GM19239 (cell line): ENCODE measurements around the gene NGB.

Experiments used
- DNase-seq: peaks from one replicate; pipeline ENCODE4 v3.0.0; 2011; ENCODE audit warnings: low spot score; ENCODE audit not compliant: insufficient read length
- FAIRE-seq: peaks from 2 replicates; lab custom pipeline; 2011; peaks lifted over from hg19 to GRCh38; lab: Jason Lieb, UNC

The NGB gene

GRCh38 chr14:77267937-77268699 is 2.9 kb downstream of the NGB start:
- FAIRE-seq = no peak
- DNase-seq = no peak

- FAIRE-seq = no peak
These were observed 4.7 kb downstream of the NGB start for GRCh38 chr14:77266336-77266735.

GRCh38 chr14:77265561-77266335 is 5.3 kb downstream of the NGB start:
- FAIRE-seq (no peak), DNase-seq (no peak)

More at GRCh38 chr14:77266336-77266735, 4.7 kb downstream of the NGB start:
- no peak for DNase-seq

GRCh38 chr14:77265187-77265515 is 5.9 kb downstream of the NGB start:
- DNase-seq = no peak
- no peak for FAIRE-seq

- FAIRE-seq (no peak), DNase-seq (no peak)
These were observed 6.4 kb downstream of the NGB start for GRCh38 chr14:77264466-77265186.

GRCh38 chr14:77260631-77261030 is 10.4 kb downstream of the NGB start:
- no peak for FAIRE-seq
- DNase-seq = no peak

GRCh38 chr14:77260199-77260598 is 10.8 kb downstream of the NGB start:
- DNase-seq = no peak
- no peak for FAIRE-seq

- FAIRE-seq = no peak
- no peak for DNase-seq
These were observed 11.8 kb downstream of the NGB start for GRCh38 chr14:77259025-77259715.

- DNase-seq = no peak
- FAIRE-seq = no peak
These were observed 12.4 kb downstream of the NGB start for GRCh38 chr14:77258566-77258965.

- DNase-seq (no peak), FAIRE-seq (no peak)
These were observed 13.3 kb downstream of the NGB start for GRCh38 chr14:77257700-77258099.

GRCh38 chr14:77256694-77257093 is 14.3 kb downstream of the NGB start:
- FAIRE-seq (no peak), DNase-seq (no peak)

- FAIRE-seq = no peak
These were observed 17.4 kb downstream of the NGB start for GRCh38 chr14:77253333-77254190.

GRCh38 chr14:77251870-77252269 is 19.1 kb downstream of the NGB start:
- FAIRE-seq = no peak
- DNase-seq = no peak

More at GRCh38 chr14:77253333-77254190, 17.4 kb downstream of the NGB start:
- DNase-seq = no peak

- DNase-seq (no peak), FAIRE-seq (no peak)
These were observed 20.1 kb downstream of the NGB start for GRCh38 chr14:77250927-77251326.

GRCh38 chr14:77249286-77249685 is 21.7 kb downstream of the NGB start:
- no peak for DNase-seq
- FAIRE-seq = no peak

GRCh38 chr14:77248666-77249065 is 22.3 kb downstream of the NGB start:
- DNase-seq (no peak), FAIRE-seq (no peak)

- no peak for DNase-seq
- no peak for FAIRE-seq
These were observed 24.2 kb downstream of the NGB start for GRCh38 chr14:77246784-77247183.

GRCh38 chr14:77245820-77246219 is 25.2 kb downstream of the NGB start:
- FAIRE-seq (no peak), DNase-seq (no peak)

- no peak for DNase-seq
- no peak for FAIRE-seq
These were observed 27.2 kb downstream of the NGB start for GRCh38 chr14:77243853-77244252.

- FAIRE-seq = no peak
- no peak for DNase-seq
These were observed 28.3 kb downstream of the NGB start for GRCh38 chr14:77242752-77243151.
